Lung (tissue), 12 donors: ENCODE results near the gene CLN3. TPM values are rescaled to one million over a fixed set of nuclear protein-coding genes. Genes with fewer than 3 reads are reported as not detected.
A peak's percentile ranks its signal among the peaks of the same experiment; 100 is the strongest.
"Not testable (repeated sequence)": the region's sequence is repeated elsewhere in the genome, so short reads cannot be mapped to it uniquely, and the experiment has no call there.

Source experiments
- ATAC-seq: fragments of 200-7000 bp; cut with Tn5 transposase; one replicate; pipeline ENCODE4 v1.9.1; 2020; ENCODE audit warnings: moderate number of reproducible peaks; ENCODE audit not compliant: insufficient read depth, low FRiP score
- DNase-seq, 3 donors: peaks; one replicate each; pipeline ENCODE4 v3.0.0-alpha.2; 2013 to 2017
- H3K27ac ChIP-seq, 2 donors: one replicate each; pipeline ENCODE4 v1.5.1; 2013; ENCODE audit warnings: mild to moderate bottlenecking in 2 of 2, moderate library complexity in 2 of 2, control low read depth in 1 of 2, inconsistent platforms in 1 of 2, low read depth in 1 of 2, low read length in 1 of 2
- H3K27me3 ChIP-seq, 3 donors: one replicate each; pipeline ENCODE4 v1.5.1; 2013; ENCODE audit warnings: low read length in 2 of 3; ENCODE audit not compliant: control insufficient read depth in 3 of 3, insufficient read depth in 3 of 3
- H3K36me3 ChIP-seq, 4 donors: one replicate each; pipeline ENCODE4 v1.5.1; 2013; ENCODE audit warnings: low read length in 4 of 4, mild to moderate bottlenecking in 1 of 4, moderate library complexity in 1 of 4; ENCODE audit not compliant: control insufficient read depth in 4 of 4, insufficient read depth in 4 of 4
- H3K4me1 ChIP-seq, 5 donors: one replicate each; pipeline ENCODE4 v1.5.1; 2013; ENCODE audit warnings: low read length in 5 of 5, mild to moderate bottlenecking in 2 of 5, moderate library complexity in 1 of 5; ENCODE audit not compliant: control insufficient read depth in 5 of 5, insufficient read depth in 5 of 5
- H3K4me3 ChIP-seq: one replicate; pipeline ENCODE4 v1.5.1; 2013; ENCODE audit warnings: mild to moderate bottlenecking, control low read depth, moderate library complexity
- H3K9ac ChIP-seq, 2 donors: one replicate each; pipeline ENCODE4 v1.5.1; 2013; ENCODE audit warnings: low read length in 2 of 2, control low read depth in 1 of 2; ENCODE audit not compliant: insufficient read depth in 1 of 2
- H3K9me3 ChIP-seq, 4 donors: one replicate each; pipeline ENCODE4 v1.5.1; 2013; ENCODE audit warnings: low read length in 3 of 4, mild to moderate bottlenecking in 1 of 4, moderate library complexity in 1 of 4; ENCODE audit not compliant: control insufficient read depth in 4 of 4, insufficient read depth in 3 of 4
- CTCF ChIP-seq: IDR thresholded peaks from 2 replicates; pipeline ENCODE4 v1.5.1; 2012; ENCODE audit warnings: mild to moderate bottlenecking; ENCODE audit errors: control extremely low read depth, extremely low read depth
- WGBS, 2 donors: extraction: QIAGEN DNeasy Blood & Tissue Kit; methylation state at CpG; one replicate each; pipeline ENCODE4 v1.1.7; 2013; 5-methylcytosine and 5-hydroxymethylcytosine counted together
- polyA plus RNA-seq, 2 donors: library from polyadenylated mRNA; stranded (reverse); fragments of 200-250 nt; gene quantifications; one replicate each; pipeline ENCODE4 v1.2.1, GENCODE V29; 2013
- total RNA-seq, 2 donors: library from RNA; depleted of rRNA in 1 of 2; stranded (reverse); fragments of >200 nt in 1 of 2; gene quantifications; one replicate each; pipeline ENCODE4 v1.2.1, GENCODE V29; 2014 to 2021
- donor health status: control.
- donor health status: control.
- donor health status: Bipolar disorder and iron deficiency.
- donor health status: healthy.
- donor health status: DM: yes; HTN: yes; CAD: no.

The CLN3 gene
- total and polyA plus RNA-seq, 4 donors: 42.4 to 64.8 (median 56.2) TPM

- H3K27me3 ChIP-seq: no peaks in the 10 kb centered on the region
- H3K36me3 ChIP-seq: peaks cover 0 to 16% (median 10%) of the 10 kb centered on the region in 4 donors
- peak; percentile 25 to 38 (median 34) for DNase-seq
- peak overlapping the region; percentile 81 to 87 for H3K9ac ChIP-seq
- peak overlapping the region; percentile 92 to 94 for H3K27ac ChIP-seq
- WGBS, 2 donors: 0 to 1% methylated on average over 42 of the region's 42 CpGs
- no peak for TF ChIP-seq CTCF
- H3K4me1 ChIP-seq: no peaks in the 10 kb centered on the region
- no peaks in the 10 kb centered on the region for H3K9me3 ChIP-seq
- peak overlapping the region; percentile 97 for H3K4me3 ChIP-seq
- peak; percentile 7 for ATAC-seq
These were observed 474 bp downstream of the CLN3 start for GRCh38 chr16:28491230-28491969.

GRCh38 chr16:28486266-28486665, 5.6 kb downstream of the CLN3 start:
- peaks cover 9 to 39% (median 14%) of the 10 kb centered on the region in 4 donors for H3K36me3 ChIP-seq
- H3K4me3 ChIP-seq: no peak overlapping the region
- H3K9ac ChIP-seq: no peak overlapping the region
- ATAC-seq (no peak), DNase-seq (no peak)
- TF ChIP-seq CTCF: no peak
- H3K27ac ChIP-seq: no peak overlapping the region
- H3K9me3 ChIP-seq: no peaks in the 10 kb centered on the region
- H3K27me3 ChIP-seq: no peaks in the 10 kb centered on the region
- WGBS, 2 donors: 97 to 99% methylated on average over 5 of the region's 5 CpGs
- H3K4me1 ChIP-seq: no peaks in the 10 kb centered on the region

- WGBS, 2 donors: 96 to 99% methylated on average over 5 of the region's 5 CpGs
- H3K9ac ChIP-seq, ATAC-seq, H3K27me3 ChIP-seq, H3K4me3 ChIP-seq, DNase-seq, H3K4me1 ChIP-seq, H3K27ac ChIP-seq, H3K9me3 ChIP-seq: not testable (repeated sequence)
- H3K36me3 ChIP-seq: peaks cover 6 to 45% (median 15%) of the 10 kb centered on the region in 4 donors
These were observed 8.5 kb downstream of the CLN3 start for GRCh38 chr16:28483361-28483760.

- Histone ChIP-seq H3K36me3 (peaks cover 12 to 46% (median 13%) of the 10 kb centered on the region in 4 donors), H3K4me3 (no peak overlapping the region), H3K27me3 (no peaks in the 10 kb centered on the region), H3K4me1 (no peaks in the 10 kb centered on the region), H3K9ac (no peak overlapping the region), H3K27ac (no peak overlapping the region), H3K9me3 (no peaks in the 10 kb centered on the region)
- DNase-seq: no peak
- no peak for ATAC-seq
- 93 to 99% methylated on average over 9 to 13 of the region's 13 CpGs for WGBS, 2 donors
- no peak for TF ChIP-seq CTCF
These were observed 9.8 kb downstream of the CLN3 start for GRCh38 chr16:28482026-28482425.
